ENCODE measurements around the gene BRD4.

BRD4 gene

GRCh38 chr19:15320116-15320515 is 12.2 kb downstream of the BRD4 start:
- H3K4me3 ChIP-seq (ENCODE audit: control insufficient read depth, low read depth, low read length) = no peak overlapping the region
- DNase-seq (ENCODE audit: low read depth) = peak; percentile 67
- TF ChIP-seq CTCF (IDR thresholded peaks at IDR 0.05; ENCODE audit: control insufficient read depth, insufficient read depth, low read depth, low read length, missing control alignments) = no peak

- DNase-seq (ENCODE audit: low read depth) = no peak
- TF ChIP-seq CTCF (IDR thresholded peaks at IDR 0.05; ENCODE audit: control insufficient read depth, insufficient read depth, low read depth, low read length, missing control alignments) = no peak
- no peak overlapping the region for H3K4me3 ChIP-seq (ENCODE audit: control insufficient read depth, low read depth, low read length)
These were observed 14.1 kb downstream of the BRD4 start for GRCh38 chr19:15318241-15318691.

- DNase-seq (ENCODE audit: low read depth) = no peak
- no peak overlapping the region for H3K4me3 ChIP-seq (ENCODE audit: control insufficient read depth, low read depth, low read length)
- no peak for TF ChIP-seq CTCF (IDR thresholded peaks at IDR 0.05; ENCODE audit: control insufficient read depth, insufficient read depth, low read depth, low read length, missing control alignments)
These were observed 14.8 kb downstream of the BRD4 start for GRCh38 chr19:15317392-15318071.

- H3K4me3 ChIP-seq (ENCODE audit: control insufficient read depth, low read depth, low read length) = no peak overlapping the region
- no peak for TF ChIP-seq CTCF (IDR thresholded peaks at IDR 0.05; ENCODE audit: control insufficient read depth, insufficient read depth, low read depth, low read length, missing control alignments)
- no peak for DNase-seq (ENCODE audit: low read depth)
These were observed 15.8 kb downstream of the BRD4 start for GRCh38 chr19:15316498-15316897.

- no peak for DNase-seq (ENCODE audit: low read depth)
- H3K4me3 ChIP-seq (ENCODE audit: control insufficient read depth, low read depth, low read length) = no peak overlapping the region
- no peak for TF ChIP-seq CTCF (IDR thresholded peaks at IDR 0.05; ENCODE audit: control insufficient read depth, insufficient read depth, low read depth, low read length, missing control alignments)
These were observed 17.2 kb downstream of the BRD4 start for GRCh38 chr19:15315101-15315500.

- TF ChIP-seq CTCF (IDR thresholded peaks at IDR 0.05; ENCODE audit: control insufficient read depth, insufficient read depth, low read depth, low read length, missing control alignments) = no peak
- no peak overlapping the region for H3K4me3 ChIP-seq (ENCODE audit: control insufficient read depth, low read depth, low read length)
- DNase-seq (ENCODE audit: low read depth) = no peak
These were observed 18.6 kb downstream of the BRD4 start for GRCh38 chr19:15313649-15314279.

All from AG09309 (cell line).